Left cardiac atrium (tissue), 4 donors: ENCODE measurements around the gene NEDD1. TPM values are rescaled to one million over a fixed set of nuclear protein-coding genes. Genes with fewer than 3 reads are reported as not detected.

Experiments
- ATAC-seq, 2 donors: fragments of 200-7000 bp; cut with Tn5 transposase; one replicate each; pipeline ENCODE4 v1.9.1; 2020; ENCODE audit warnings: mild to moderate bottlenecking in 2 of 2, moderate library complexity in 2 of 2
- DNase-seq: peaks from one replicate; pipeline ENCODE4 v3.0.0-alpha.2; 2020
- intact Hi-C, 2 donors: fragments of 100-400 bp; cut with DNase I; formaldehyde crosslinking; loops; one replicate each; pipeline versions ENCODE4 v1.14.1 to v1.15.1; 2022 to 2023
- total RNA-seq, 2 donors: library from RNA; stranded (reverse); fragmentation: NEBNext Ultra II Directional; extraction: Animal tissue kit (Norgen Biotek cat#: 25700); gene quantifications; one replicate each; pipeline ENCODE4 v1.2.1, GENCODE V29; 2021
- donor health status: DM: no; HTN: yes; CAD: no.
- donor health status: DM: no; HTN: yes; CAD: no; lungs with severe emphysema.
- donor health status: DM: yes; HTN: yes; CAD: no.
- donor health status: Dilated cardiomyopathy.

The NEDD1 gene
- total RNA-seq, 2 donors from 2014 or later, result 11.0 to 12.7 TPM

DNA sequence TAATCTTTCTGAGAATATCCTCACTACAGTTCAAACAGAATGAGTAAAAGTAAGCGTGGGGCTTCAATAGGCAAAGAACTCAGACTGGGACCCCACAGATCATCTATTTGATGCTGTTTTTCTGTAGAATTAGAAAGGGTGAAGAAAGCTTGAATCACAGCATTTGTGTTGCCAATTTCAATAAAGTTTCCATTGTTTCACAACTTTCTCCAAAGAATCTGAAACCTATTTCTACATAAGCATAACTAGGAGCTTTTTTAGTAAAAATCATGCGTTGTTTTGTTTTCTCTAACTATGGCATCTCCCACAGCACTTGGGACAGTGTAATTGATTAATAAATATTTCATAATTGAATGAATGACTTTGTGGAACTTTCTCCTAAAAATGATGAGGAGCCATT lies 16.7 kb upstream of the NEDD1 start:
- no peak for ATAC-seq

DNA sequence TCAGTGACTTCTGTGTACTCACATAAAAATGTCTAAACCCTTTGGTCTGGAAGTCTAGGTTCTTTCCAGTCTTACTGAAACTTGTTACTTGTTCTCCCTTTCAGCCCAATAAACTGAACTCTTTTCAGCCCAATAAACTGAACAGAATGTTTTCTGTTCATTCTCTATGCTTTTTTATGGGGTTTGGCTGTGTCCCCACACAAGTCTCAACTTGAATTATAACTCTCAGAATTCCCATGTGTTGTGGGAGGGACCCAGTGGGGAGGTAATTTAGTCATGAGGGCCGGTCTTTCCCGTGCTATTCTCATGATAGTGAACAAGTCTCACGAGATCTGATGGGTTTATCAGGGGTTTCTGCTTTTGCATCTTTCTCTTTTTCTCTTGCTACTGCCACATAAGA lies 15.0 kb upstream of the NEDD1 start:
- ATAC-seq (no peak), DNase-seq (no peak)
- intact Hi-C loops, result no loop called here

More for the DNA sequence above, 16.7 kb upstream of the NEDD1 start:
- intact Hi-C loops, result no loop called here
- no peak for DNase-seq

DNA sequence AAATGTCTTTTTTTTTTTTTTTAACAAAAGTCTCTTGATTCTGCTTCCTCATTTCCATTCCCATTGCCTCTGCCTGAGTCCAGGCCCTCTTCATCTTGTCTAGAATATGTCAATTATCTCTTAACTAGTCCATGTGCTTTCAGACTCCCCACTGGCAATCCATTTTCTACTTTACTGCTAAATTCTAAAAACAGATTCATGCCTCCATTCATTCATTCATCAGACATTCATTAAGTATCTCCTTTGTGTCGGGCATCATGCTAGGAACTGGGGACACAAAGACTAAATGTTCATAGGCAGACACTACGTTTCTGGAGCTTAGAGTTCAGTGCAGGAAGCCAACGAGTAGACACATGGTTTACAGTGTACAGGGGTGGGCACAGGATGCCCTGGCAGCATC lies 9.6 kb upstream of the NEDD1 start:
- DNase-seq (no peak), ATAC-seq (no peak)
- intact Hi-C loops, result no loop called here

DNA sequence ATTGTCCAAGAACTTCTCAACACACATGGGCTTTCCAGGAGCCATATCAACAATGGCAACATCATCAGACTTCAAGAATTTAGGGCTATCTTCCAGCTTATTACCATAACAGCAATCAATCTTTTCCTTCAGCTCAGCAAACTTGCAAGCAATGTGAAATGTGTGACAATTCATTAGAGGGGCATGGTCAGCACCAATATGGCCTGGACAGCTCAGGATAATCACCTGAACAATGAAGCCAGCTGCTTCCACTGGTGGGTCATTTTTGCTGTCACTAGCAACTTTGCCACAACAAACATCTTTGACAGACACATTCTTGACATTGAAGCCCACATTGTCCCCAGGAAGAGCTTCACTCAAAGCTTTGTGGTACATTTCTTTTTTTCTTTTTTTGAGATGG lies 5.9 kb upstream of the NEDD1 start:
- intact Hi-C loops, result no loop called here
- no peak for ATAC-seq
- no peak for DNase-seq

DNA sequence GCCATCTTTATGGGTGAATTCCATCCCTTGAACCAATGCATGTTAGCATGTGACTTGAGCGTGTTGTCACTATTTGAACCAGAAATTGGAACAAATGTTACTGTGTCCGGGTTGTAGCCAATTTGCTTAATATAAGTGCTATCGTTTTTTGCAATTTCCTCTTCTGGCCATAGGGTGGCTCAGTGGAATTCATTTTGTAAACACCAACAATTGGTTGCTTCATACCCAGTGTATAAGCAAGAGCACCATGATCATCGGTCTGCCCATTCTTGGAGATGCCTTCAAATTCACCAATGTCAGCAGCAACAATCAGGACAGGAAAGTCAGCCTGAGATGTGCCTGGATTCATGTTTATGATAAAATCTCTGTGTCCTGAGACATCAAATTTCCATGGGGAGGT lies 5.0 kb upstream of the NEDD1 start:
- no peak for DNase-seq
- intact Hi-C loops, result no loop called here
- ATAC-seq, result no peak

DNA sequence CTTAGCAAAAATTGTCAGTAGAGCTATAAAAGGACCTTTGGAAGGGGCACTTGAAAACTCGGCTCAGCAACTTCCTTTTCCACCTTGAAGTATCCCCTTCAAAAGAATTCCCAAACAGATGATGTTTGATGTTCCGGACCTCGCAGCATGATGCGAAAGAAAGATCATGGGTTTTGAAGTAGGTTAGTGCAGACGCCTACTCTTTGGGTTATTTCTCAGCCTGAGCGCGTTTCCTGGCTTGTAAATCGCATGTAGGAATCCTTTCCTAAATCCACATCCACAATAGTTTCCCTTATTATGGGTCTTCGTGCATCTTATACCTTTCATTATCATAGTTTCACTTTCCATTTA lies 584 bp upstream of the NEDD1 start:
- ATAC-seq (no peak), DNase-seq (no peak)
- intact Hi-C loops, result no loop called here

DNA sequence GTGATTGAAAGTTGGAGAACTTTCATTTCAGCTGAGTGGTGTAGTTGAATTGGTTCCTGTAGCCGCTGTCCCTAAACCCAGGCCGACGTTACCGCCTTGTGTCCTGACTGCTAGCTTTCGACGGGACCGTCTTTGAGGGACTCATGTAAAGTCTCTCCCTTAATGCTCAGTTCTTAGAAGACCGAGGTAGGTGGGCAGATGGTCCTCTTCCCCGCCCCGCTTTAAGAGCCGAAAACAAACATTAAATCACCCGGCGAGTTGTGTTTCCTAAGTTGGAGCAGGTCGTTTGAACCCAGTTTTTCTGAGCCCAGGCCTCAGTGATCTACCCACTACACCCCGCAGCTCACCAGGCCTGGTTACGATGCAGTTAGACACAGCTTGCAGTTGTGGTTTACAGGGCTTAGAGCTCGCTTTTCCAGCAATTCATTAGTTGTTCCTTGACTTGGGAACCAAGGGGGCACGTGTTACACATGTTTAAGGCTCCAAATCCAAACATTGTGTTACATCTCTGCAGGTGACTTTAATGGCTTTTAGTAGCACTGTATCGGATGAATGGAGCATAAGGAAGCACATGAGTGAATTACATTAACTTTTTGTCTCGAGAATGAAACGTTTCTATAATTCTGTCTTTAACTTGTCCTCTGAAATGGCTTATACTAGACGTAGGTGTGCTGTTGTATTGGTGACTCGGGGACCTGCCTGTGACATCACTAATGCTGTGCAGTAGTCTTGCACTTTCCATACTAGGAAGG lies 790 bp downstream of the NEDD1 start:
- DNase-seq (peak; percentile 20), ATAC-seq (peak; percentile 41 to 46)
- intact Hi-C loops, result no loop called here

DNA sequence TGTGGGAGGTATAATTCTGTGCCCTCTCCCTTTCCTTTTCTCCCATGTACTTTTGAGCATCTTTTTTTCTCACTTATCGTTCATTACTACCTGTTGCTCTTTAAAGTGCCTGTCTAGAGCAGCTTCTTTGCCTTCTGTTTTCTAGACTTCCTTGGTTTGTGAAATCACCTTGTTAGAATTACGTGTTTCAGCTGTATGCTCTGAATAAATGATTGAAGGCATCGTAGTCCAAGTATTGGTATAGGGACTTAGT lies 1.3 kb downstream of the NEDD1 start:
- ATAC-seq (no peak), DNase-seq (no peak)
- intact Hi-C loops, result no loop called here

DNA sequence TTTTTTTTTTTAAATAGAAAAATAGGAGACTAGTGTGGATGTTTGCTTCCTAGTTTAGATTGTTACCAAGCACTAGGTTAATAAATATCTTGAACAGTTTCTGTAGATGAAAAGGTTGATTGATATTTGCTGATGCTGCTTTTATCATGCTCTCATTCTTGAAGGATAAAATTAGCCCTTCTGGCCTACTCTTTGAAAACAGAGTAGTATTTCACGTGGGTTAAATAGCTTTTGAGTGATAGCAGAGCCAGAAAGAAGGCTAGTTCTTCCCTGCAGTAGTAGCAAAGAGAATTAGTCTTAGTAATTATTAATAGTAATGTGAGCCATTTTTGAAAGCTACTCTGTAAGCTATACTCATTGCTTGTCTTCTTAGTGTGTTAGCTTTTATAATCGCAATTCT lies 5.2 kb downstream of the NEDD1 start:
- DNase-seq (no peak), ATAC-seq (no peak)
- intact Hi-C loops, result no loop called here

DNA sequence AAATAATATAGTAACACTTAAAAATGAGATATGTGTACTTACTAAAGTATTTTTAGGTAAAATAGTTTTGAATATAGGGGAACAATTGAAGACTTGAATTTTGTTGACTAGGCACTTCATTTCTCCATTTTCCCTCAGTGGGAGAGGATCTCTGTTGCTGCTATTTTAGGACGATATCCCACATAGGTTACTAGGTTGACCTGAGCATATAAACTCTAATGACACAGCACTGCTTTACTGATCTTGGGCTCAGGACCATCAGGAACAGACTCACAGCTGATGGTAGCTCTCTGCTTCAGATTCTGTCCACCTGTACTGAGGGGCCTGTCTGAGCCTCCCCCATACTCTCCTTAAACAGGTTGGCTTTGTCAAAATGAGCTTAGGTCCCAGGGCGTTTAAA lies 5.9 kb downstream of the NEDD1 start:
- no peak for DNase-seq

DNA sequence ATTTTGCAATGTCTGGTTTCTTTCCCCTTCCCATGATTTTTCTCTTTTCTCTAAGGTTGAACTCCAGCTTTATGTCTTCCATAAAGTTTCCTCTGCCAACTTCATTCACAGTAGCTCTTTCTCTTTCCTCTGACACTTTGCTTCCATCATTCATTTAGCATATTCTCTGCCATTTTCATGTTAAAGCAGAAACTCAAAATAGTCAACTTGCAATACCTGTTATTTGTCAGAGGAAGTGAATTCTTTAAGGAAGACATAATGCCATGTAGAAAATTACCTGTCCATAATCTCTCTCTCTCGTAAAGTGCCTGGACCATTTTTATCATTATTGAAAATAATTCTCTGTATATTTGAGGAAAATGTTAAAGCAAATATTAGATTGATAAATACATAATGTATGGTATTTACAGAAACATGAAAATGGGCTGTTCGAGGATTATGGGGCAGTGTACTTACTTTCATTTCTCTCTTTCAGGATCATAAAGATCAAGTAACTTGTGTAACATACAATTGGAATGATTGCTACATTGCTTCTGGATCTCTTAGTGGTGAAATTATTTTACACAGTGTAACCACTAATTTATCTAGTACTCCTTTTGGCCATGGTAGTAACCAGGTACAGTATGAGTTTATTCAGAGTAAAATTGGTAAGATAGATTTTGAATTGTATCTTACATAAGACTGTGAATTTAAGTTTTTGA lies 12.6 kb downstream of the NEDD1 start:
- ATAC-seq, result no peak
- DNase-seq, result no peak
- intact Hi-C loops, result no loop called here

More for the DNA sequence above, 5.9 kb downstream of the NEDD1 start:
- intact Hi-C loops, result no loop called here
- ATAC-seq, result no peak

DNA sequence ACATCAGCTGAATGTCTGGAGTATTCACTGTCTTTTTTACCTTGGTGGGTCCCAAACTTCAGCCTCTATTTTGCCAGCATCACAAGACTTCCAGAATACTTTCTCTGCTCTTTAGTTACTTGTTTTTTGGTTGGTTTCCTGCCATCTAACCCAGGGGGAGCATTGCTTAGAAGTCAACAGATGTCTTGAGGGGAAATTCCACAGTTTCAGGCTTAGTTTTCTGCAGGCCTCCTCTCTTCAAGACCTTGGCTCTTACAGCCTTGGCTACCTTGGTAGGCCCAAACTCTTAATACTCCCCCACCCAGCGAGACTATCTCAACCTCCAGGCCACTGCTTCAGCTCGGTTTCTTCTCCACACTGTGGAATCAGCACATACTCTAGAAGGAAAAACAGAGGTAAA lies 41.7 kb downstream of the NEDD1 start:
- no peak for ATAC-seq
- DNase-seq, result no peak

DNA sequence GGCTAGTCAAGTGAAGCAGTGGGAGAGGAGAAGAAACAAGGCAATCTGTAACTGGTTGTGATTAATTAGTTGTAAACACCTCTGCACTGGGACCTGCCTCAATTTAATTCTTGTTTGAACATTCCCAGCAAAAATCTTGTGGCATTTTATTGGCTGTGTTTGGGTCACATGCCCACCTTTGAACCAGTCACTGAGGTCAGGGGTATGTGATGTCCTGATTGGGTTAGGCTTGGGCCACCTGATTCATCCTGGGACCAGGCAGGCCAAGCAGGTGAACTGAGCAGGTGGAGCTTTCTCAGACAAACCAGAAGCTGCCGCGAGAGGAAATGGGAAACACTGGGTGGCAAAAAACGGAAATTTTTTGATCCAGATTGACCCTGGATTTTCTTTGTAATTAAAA lies 72.5 kb downstream of the NEDD1 start:
- intact Hi-C loops, result no loop called here
- DNase-seq, result no peak
- no peak for ATAC-seq

More for the DNA sequence above, 41.7 kb downstream of the NEDD1 start:
- intact Hi-C loops, result no loop called here

DNA sequence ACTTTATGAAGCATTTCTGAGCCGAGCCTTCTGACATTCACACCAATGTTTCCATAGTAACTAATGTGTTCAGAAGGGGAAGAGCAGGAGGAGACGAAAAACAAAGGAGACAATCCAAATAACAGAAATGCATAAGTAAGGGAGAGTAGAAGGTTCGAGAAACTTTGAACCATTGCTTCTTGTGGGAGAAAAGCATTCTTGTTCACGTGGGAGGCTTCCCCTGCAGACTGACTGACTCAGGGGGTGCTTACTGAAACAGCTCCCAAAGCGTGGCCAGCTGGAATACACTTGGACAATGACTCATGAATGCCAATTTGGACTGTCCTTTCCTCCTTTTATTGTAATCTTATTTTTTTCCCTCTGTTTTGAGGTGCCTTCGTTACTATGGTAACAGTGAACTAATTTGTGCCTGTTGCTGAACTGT lies 73.9 kb downstream of the NEDD1 start:
- intact Hi-C loops, result loop anchor here (10.0 kb wide), 2 partner anchors 324 to 396 kb away; no protein-coding TSS in a partner anchor
- ATAC-seq (peak in 1 of 2 donors; percentile 86), DNase-seq (peak; percentile 26)

DNA sequence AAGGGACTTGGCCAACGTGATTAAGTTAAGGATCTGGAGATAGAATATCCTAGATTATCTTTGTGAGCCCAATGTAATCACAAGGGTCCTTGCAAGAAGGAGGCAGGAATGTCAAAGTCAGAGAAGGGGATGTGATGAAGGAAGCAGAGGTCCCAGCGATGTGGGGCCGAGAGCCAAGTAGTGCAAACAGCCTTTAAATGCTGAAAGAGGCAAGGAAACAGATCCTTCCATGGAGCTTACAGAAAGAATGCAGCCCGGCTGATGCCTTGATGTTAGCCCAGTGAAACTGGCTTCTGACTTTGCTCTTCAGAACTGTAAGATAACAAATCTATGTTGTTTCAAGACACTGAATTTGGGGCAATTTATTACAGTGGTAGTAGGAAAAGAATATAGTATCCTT lies 74.9 kb downstream of the NEDD1 start:
- ATAC-seq (no peak), DNase-seq (no peak)
- intact Hi-C loops, result loop anchor here (10.0 kb wide), 2 partner anchors 323 to 397 kb away; no protein-coding TSS in a partner anchor

DNA sequence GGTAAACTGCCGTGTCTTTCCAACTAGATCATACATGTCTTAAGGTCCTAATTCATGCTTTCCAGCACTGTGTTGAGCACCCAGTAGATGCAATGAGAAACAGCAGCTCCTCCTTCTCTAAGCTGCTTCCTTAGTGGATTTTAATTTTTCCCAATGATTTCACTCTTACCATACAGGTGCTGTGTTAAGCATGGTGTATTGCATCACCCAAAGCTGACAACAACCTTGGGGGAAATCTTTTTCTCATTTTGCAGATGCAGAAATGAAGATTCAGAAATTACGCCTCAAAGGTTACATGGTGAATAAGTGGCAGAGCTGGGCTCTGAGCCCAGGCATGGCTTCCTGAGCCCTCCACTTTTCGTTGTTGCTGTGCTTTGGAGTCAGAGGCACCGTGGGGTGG lies 75.6 kb downstream of the NEDD1 start:
- intact Hi-C loops, result loop anchor here (10.0 kb wide), 2 partner anchors 322 to 398 kb away; no protein-coding TSS in a partner anchor
- ATAC-seq (no peak), DNase-seq (no peak)

DNA sequence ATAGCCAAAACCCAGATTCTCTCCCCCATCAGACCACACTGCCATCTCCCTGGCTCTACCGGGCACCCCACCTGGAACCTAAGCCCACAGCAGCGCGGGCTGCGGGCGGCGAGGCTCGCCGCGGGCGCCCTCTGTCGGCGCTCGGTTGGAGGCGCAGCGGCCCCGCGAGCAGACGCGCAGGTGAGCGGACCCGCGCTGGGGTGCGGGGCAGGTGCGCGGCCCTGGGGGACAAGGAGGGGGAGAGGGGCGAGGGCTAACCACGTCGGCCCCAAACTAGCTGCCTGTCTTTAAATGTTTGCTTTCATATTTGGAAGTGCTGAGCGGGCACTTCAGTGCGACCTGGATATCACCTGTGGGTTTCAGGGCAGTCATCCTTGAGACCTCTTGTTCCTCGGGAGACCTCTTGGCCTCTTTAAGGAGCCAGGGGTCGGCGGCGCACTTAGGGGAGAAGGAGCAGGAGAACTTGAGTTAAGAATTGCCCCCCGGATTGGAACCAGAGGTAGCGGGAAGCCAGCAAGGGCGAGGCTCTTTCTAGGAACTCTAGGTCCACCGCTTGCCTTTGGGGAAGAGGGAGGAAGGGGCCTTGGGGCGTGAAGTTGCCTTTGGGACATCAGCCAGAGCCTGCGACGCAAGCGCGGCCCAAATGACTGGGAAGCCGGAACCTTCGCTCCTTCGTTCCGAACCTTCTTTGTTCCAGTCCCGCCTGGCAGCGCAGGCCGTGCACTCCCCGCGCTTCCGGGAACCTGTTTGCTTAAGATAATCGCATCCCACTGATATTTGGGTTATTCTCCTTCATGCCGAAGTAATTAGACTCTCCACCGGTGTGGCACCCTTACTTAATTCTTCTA lies 78.7 kb downstream of the NEDD1 start:
- ATAC-seq (peak; percentile 73 to 80), DNase-seq (peak; percentile 24)
- intact Hi-C loops, result loop anchor here (5.0 to 10.0 kb wide), 3 partner anchors 319 to 1412 kb away; no protein-coding TSS in a partner anchor

DNA sequence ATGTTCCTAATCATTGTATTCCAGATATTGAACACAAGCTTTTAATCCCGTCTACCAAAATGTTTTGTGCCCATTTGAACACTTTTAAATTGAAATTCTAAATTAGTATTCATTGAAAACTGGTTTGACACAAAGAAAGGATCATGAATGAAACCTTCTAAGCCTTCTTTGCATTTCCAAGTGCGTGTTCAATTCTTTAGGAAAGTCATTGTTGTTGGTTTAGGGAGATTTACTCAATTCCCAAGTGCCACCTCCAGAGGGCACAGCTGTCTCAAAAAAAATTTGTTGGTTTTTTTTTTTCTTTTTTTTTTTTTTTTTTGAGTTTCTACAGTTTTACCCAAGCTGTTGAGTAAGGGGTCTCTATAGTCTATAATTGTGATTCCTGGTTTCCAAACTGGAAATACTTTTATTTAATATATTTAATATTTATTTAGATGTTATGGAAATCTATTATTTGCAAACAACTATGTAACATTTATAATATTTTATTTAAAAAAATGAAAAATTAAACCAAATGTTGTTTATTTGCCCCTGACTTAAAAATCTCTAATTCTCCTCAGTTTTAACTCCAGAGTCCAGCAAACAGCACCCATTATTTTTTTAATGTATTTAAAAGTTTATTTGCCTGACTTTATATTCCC lies 79.9 kb downstream of the NEDD1 start:
- ATAC-seq (no peak), DNase-seq (no peak)
- intact Hi-C loops, result loop anchor here (5.0 to 10.0 kb wide), 3 partner anchors 318 to 1410 kb away; no protein-coding TSS in a partner anchor

DNA sequence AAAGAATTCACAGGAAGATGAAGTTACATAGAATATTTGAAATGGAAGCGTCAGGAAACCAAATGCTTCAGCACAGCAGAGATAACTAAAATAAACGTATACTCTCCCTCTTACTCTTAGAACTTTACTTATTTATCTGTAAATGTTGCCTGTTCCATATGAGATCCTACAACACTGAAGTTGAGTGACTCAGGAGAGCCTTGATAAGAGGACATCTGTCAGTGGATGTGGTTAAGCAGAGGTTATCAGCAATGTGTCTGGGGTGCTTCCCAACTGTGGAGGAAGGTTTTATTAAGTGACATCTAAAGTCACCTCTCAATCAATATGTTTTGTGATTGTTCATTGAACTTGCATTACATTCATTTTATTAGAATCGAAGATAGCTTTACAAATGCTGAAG lies 81.9 kb downstream of the NEDD1 start:
- DNase-seq (no peak), ATAC-seq (no peak)
- intact Hi-C loops, result loop anchor here (5.0 to 10.0 kb wide), 3 partner anchors 316 to 1408 kb away; no protein-coding TSS in a partner anchor
